GM10248 (cell line): ENCODE results near the gene TRPT1.

Experiments used
- CTCF ChIA-PET: fragments of 300-600 bp; sonication (Branson Sonifier 250); formaldehyde crosslinking; extraction: SDS; loops from one replicate; lab custom pipeline; 2021; ENCODE audit warnings: antibody characterized with exemption; lab: Yijun Ruan, JAX
- POLR2A ChIA-PET: fragments of 350-650 bp; sonication (Branson Sonifier 250); formaldehyde crosslinking; extraction: SDS; loops from one replicate; lab custom pipeline; 2020; ENCODE audit warnings: antibody characterized with exemption; lab: Yijun Ruan, JAX
- DNase-seq: peaks from one replicate; pipeline ENCODE4 v3.0.0; 2012; ENCODE audit errors: extremely low spot score
- CTCF ChIP-seq: IDR thresholded peaks from 2 replicates; pipeline ENCODE4 v1.5.1; 2012; ENCODE audit warnings: mild to moderate bottlenecking, low read depth; ENCODE audit errors: extremely low read depth, missing control alignments, control extremely low read depth

Gene TRPT1, protein sequence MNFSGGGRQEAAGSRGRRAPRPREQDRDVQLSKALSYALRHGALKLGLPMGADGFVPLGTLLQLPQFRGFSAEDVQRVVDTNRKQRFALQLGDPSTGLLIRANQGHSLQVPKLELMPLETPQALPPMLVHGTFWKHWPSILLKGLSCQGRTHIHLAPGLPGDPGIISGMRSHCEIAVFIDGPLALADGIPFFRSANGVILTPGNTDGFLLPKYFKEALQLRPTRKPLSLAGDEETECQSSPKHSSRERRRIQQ

DNA sequence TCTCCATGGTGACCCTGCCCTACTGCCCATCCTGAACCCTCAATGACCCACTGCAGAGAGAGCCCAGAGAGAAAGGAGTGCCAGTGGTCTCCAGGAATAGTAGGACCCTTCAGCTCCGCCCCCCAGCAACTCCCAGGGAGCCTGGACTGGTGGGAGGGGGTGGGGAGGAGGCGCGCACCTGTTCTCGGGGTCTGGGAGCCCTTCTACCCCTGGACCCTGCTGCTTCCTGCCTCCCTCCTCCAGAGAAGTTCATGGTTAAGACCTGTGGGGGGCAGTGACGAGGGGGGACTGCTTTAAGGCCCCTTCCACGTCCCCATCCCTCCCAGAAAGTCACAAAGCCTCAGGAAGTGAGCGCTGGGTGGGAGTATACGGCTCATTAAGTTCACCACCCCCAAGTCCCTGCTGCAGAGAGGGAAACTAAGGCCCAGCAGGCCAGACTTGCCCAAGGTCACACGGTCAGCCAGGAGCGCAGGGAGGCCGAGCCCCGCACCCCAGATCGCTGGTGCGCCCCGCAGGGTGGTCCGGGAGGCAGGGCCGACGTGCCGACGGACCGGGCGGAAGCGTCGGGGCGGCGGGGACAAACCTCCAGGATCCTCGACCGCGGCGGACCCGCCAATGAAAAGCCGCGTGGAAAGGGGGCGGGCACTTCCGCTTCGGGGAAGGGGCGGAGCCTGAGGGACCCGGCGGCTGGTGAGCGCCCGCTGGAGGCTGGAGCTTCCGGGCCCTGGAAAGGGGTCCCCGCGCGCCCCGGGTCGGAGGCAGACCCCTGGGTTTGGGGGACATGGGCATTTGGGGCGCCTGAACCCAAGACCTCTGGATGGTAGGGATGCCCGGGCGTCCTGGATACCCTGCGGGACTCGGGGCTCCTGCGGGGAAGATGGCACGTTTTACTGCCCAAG is at the start of gene TRPT1, which contains the start of gene NUDT22:
Gene TRPT1 (minus strand): TSS at position 579 of the 899 bp plus-strand sequence. CDS start 326 bp downstream, at position 253.
Gene NUDT22 (plus strand): TSS at position 667 of the 899 bp plus-strand sequence. CDS start 379 bp downstream, outside the sequence.
- TF ChIP-seq CTCF, result peak; percentile 22
- POLR2A ChIA-PET, result interaction anchor here (0.9 to 3.8 kb wide), 6 partner anchors 9 to 59 kb away, joined by 3 to 21 read pairs (median 6); partner anchors contain the start of genes BAD, FERMT3 and FKBP2
- CTCF ChIA-PET, result interaction anchor here (0.9 to 30.9 kb wide), 11 partner anchors 11 to 129 kb away, joined by 3 to 368 read pairs (median 5); partner anchors contain the start of genes FERMT3, FKBP2 and PLCB3
- peak; percentile 93 for DNase-seq

DNA sequence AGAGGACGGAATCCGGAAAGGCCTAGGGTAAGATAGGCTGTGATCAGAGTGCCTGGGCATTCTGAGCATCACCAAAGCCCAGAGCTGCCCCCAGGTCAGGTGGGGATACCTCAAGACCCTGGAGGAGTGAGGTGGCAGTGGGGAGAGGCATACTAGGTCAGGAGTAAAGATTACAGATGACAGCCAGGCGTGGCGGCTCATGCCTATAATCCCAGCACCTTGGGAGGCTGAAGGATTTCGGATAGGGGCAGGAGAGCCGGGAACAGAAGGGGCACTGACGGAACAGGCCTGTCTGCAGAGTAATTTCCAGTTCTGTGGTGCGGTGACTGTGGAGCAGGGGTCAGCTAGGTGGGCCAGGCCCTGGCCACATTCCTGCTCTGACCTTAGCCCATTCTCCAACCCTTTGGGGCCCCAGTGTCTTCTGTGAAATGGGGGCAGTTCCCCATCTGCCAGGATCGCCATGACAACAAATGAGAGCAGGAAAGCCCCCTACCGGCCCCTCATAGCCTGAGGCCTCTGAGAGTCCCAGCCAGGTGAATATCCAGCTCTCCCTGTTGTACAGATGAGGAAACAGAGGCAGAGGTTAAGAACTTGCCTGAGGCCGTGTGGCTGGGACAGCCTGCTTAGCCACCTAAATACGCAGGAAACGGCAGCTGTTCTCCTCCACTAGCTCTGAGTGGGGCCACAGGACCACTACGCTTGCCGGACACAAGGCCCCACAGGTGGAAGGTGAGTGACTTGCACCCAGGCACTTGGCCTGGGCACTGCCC is 49.2 kb upstream of the TRPT1 start:
- CTCF ChIA-PET, result interaction anchor here (0.9 to 15.3 kb wide), 3 partner anchors 25 to 57 kb away, joined by 3 to 164 read pairs (median 3); partner anchors contain the start of genes CATSPERZ, ESRRA and PLCB3
- no peak for TF ChIP-seq CTCF
- no peak for DNase-seq
- POLR2A ChIA-PET, result no interaction called here

- ChIA-PET POLR2A (interaction anchor here (0.9 to 2.2 kb wide), 6 partner anchors 15 to 63 kb away, joined by 4 to 8 read pairs (median 6); partner anchors contain the start of genes BAD, FERMT3, FKBP2 and PRDX5), CTCF (interaction anchor here (0.6 to 15.3 kb wide), 6 partner anchors 19 to 65 kb away, joined by 3 to 164 read pairs (median 14); partner anchors contain the start of genes CATSPERZ, ESRRA, FERMT3 and NUDT22)
- TF ChIP-seq CTCF, result no peak
- DNase-seq, result peak; percentile 91
Measured at GRCh38 chr11:64269540-64270220, 43.7 kb upstream of the TRPT1 start.

DNA sequence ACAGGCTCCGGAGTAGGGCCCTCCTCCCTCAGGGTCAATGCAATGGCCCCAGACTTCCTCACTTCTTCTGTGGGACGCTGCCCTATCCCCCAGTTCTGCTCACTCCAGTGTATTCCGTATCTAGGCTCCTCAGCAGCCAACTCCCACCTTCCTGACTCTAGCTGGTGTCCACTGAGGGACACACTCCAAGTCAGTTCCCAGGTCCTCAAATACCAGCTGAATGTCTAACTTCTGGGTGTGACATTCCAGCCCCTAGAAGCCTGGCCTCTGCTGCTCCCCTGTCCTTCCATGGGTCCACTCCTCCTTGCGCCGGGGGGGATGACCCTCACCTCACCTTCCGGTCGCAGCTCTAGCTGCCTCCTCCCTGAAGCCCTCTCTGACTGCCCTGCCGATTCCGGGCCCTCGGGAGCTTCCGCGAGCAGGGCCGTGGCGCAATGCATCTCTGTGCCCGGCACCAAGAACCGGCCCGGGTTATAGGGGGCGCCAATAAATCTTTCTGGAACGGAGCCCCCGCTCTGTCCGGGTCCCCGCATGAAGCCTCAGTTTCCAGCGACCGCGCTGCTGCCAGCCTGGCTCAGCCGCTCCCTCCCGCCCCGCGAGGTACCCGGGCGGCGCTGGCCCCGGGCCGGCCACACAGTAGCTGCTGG is 43.0 kb upstream of the TRPT1 start:
- POLR2A ChIA-PET, result interaction anchor here (0.8 to 2.2 kb wide), 6 partner anchors 10 to 63 kb away, joined by 4 to 8 read pairs (median 6); partner anchors contain the start of genes BAD, FERMT3 and FKBP2
- DNase-seq, result peak; percentile 52
- CTCF ChIA-PET, result interaction anchor here (0.7 to 15.3 kb wide), 8 partner anchors 13 to 64 kb away, joined by 3 to 164 read pairs (median 4); partner anchors contain the start of genes CATSPERZ, ESRRA, FERMT3 and NUDT22
- TF ChIP-seq CTCF, result no peak

- no peak for TF ChIP-seq CTCF
- CTCF ChIA-PET, result interaction anchor here (0.7 to 15.3 kb wide), 9 partner anchors 13 to 64 kb away, joined by 3 to 164 read pairs (median 4); partner anchors contain the start of genes CATSPERZ, ESRRA, FERMT3 and PLCB3
- no peak for DNase-seq
- POLR2A ChIA-PET, result interaction anchor here (0.6 to 2.2 kb wide), 9 partner anchors 9 to 83 kb away, joined by 3 to 8 read pairs (median 5); partner anchors contain the start of genes BAD, FERMT3 and FKBP2
Measured at GRCh38 chr11:64268025-64268892, 42.3 kb upstream of the TRPT1 start.
